GM21447 (cell line): ENCODE results near the gene KCNJ11.
"Not testable (repeated sequence)": the region's sequence is repeated elsewhere in the genome, so short reads cannot be mapped to it uniquely, and the experiment has no call there.

Source experiments
- ATAC-seq: cut with Tn5 transposase; IDR thresholded peaks from one replicate; pipeline ENCODE4 v1.9.1; 2021; ENCODE audit not compliant: unreplicated experiment

KCNJ11 gene

DNA sequence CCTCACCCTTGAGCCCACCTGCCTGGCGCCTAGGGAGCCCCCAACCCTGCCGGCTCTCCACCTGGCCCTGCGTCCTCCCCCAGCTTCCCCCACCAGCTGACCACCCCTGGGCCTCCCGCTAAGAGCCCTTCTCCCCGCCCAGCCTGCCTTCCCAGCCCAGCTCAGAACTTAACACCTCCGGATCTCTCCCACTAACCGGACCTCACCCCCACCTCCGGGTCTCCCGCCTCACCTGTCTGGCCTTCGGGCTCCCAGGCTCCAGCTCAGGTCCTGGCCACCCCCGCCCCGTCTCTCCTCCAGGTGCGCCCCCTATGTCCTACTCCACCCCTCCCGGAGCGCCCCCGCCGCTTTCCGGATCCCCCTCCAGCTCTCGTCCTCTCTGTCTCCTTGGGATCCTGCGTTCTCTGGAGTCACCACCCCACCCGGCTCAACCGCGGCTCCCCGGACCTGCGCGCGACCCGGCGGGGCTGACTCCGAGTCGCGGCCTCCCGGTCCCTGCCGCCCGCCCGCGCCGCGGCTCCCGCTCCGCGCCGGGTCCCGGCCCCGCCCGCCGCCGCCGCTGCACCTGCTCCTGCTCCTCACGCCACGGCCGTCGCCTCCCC, at the start of gene KCNJ11:
TSS of gene KCNJ11 (minus strand) at position 51 of the 602 bp plus-strand sequence. CDS start 568 bp downstream, outside the sequence.
- ATAC-seq, result peak; percentile 46

DNA sequence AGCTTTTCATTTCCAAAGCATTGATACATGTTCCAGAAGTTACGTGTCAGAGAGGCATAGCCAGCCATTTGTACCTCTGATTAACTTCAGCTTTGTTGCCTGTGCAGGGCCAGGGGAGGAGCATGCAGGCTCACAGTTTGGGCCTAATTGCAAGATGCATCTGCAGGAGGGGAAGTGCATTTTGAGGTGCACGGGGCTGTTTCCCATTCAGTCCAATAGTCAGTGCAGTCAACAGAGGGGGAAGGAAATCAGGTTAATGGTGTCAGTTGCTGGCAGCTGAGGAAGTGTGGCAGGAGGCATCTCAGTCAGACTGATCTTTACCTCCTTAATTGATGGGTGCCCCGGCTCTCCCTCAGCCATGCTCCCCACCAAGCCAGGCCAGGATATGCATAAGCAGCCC, 48.9 kb upstream of the KCNJ11 start:
- no peak for ATAC-seq

DNA sequence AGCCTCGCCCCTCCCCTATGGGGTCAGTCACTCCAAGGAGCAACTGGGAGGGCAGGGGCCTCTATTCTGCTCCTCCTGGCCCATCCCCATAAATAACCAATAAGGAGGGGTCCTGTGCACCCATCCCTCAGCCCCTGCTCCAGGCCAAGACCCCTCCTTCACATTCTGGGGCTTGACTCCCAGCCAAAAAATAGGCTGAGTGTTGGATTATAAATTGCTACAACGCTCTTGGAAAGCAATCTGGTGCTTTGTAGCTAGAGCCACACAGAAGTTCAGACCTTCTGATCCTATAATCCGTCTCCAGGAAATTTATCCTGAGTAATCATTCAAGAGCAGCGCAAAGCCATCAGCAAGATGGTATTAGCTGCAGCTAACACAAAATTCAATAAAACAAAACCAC, 45.6 kb upstream of the KCNJ11 start:
- no peak for ATAC-seq

DNA sequence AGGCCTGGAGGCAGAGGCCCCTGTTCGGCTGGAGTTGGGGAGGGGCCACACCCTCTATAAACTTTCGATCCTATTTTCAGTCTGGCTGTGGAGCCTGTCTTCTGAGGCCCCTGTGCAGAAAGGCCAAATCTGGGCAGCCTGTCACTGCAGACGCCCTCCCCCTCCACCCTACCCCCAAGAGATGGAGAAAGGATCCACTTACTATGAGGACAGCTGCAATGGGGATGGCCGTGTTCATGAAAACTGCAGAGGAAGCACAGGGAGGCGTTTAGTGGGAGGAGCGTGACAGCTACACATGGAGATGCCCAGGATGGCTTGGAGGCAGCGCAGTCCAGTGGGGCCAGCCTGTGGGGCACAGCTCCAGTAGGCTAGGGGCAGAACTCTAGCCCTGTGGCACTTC, 43.5 kb upstream of the KCNJ11 start:
- ATAC-seq, result no peak

DNA sequence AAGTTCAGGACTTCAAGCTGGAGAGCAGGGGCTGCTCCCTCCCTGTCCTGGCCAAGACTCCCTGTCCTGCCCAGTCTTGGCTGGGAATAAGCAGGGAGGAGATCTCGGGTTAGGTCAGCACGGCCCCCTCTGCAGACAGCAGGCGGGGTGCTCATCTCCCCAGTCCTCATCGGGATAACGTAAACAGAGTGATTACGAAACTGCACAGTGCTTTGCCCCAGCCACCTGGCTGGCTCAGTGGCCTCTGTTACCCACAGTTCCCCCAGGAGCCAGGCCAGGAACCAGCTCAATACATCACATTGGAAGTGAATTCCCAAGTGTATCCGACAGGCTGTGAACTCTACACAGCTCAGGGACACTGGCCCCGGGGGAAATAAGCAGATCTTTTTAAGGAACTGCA, 42.7 kb upstream of the KCNJ11 start:
- no peak for ATAC-seq

DNA sequence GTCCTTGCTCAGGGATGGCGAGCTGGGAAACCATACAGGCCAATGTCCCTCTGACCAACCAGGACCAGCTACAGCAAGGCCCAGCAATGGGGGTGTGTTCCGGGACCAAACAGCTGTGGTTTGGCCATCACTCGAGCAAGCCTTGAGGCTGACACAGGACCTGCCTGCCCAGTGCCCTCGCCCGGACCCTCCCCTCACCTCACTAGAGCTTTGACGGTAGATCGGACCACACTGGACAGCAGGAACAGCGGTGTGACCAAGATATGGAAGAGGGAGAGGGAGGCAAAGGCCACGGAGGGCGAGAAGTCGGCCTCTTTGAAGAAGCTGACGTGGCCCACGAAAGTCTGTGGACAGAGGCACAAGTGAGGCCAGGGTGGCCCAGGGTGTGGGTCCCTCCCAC, 42.2 kb upstream of the KCNJ11 start:
- ATAC-seq, result no peak

DNA sequence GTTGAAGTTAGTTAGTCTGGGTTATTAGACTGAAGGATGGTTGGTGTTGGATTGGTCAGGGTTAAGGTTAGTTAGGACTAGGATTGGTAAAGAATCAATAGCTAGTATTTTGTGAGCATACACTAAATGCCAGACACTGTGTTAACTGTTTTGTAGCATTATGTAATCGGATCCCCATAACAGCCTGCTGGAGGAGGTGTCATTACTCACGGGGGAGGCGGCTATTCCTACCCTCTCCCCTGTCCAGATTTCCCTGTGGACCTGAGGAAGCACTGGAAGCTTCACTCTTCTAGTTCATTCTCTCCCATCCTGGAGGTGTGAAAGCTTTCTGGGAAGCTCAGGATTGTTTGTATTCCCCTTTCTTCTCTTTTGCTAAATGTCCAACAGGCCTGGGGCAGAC, 40.5 kb upstream of the KCNJ11 start:
- ATAC-seq, result no peak

DNA sequence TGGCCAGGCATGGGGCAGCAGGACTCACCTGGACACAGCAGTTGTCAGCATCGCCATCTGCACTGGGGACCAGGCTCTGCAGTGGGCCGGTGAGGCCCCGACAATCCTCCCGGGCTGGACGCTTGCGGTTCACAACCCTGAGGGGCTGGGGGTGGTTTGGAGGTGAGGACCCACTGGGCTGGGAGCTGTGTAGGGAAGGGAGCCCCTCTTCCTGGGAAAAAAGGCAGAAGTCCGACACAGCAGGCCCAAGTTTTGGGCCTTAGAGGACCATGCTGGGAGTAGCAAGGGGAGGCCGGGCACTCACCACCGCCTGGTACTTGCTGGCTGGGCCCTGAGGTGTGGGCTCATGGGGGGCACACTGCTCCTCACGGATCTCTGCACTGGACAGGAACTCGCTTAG, 39.8 kb upstream of the KCNJ11 start:
- no peak for ATAC-seq

DNA sequence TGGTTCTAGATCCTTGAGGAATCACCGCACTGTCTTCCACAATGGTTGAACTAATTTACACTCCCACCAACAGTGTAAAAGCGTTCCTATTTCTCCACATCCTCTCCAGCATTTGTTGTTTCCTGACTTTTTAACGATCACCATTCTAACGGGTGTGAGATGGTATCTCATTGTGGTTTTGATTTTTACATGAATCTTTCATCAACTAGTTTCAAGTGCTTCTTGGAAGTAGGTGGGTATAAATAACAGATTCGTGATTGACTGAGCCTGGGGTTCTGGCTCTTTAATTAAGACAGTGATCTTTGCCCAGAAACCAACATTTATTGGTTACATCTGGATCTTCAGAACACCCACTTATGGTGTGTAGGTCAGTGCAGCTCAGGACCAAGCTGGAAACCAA, 37.8 kb upstream of the KCNJ11 start:
- ATAC-seq, result not testable (repeated sequence)

DNA sequence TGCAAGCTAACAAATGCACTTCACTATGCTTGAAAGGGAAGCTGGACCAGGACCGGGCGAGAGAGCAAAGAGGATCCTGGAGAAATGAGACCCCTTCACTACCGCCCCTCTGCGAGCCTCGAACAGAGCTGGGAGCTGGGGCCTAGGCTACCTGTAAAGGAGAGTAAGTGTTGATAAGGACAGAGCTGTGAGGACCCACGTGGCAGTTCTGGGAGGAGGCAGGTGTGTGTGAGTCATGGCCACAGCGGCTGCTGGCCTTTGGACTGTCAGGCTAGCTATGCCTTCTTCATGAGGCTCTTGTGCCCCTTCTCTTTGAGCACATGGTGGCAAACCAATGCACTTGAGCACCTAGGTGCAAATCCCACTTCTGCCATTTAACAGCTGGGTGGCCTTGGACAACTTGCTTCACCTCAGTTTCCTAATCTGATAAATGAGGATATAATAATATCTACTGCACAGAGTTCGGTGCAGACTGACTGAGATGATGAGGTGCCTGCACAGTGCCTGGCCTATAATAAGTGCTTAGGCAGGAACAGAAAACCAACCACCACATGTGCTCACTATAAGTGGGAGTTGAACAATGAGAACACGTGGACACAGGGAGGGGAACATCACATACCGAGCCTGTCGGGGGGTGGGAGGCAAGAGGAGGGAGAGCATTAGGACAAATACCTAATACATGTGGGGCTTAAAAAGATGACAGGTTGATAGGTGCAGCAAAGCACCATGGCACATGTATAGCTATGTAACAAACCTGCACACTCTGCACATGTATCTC, 35.3 kb upstream of the KCNJ11 start:
- ATAC-seq, result no peak

DNA sequence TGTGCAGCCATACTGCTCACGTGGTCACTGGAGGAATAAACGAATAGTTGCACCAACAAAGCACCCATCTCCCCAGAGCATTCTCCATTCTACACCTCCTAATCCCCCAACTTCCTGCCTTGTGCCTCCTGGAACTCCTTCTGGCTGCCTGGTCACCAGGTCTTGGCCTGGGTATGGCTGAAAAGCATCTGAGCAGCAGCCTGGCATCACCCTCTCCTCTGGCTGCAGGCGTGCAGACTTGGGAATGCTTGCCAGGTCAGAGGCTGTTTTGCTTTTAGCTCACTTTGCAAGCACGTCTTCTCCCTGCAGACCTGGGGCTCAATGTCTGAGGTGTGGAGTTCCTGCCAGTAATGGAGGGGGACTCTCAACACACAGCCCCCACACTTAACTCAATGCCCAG, 33.3 kb upstream of the KCNJ11 start:
- no peak for ATAC-seq

DNA sequence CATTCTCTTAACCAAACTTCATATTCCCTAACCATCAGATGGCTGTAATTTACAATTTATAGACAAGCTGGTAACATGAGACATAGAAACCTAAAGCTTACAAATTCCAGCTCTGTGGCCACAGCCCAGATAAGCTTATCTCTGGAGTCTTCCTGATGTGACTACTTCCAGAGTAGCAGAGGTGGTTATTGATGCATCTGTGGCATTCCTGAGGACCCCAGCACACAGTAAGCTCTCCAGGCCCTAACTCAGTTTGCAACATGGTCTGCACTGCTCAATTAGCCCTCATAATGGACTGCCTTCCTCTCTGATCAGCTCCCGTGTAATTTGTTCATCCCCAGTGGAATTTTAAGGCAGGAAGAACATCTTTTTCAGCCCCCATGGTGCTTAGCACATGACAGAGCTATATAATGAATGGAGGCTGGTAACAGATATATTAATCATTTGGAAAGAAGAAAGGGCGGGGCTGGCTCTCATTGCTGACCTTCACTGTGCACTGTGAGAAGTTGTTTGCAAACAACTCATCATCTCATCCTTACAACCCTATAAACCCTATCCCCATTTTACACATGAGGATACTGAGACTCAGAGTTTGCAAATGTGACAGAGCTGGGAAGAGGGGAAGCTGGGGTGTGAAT, 30.1 kb upstream of the KCNJ11 start:
- no peak for ATAC-seq

DNA sequence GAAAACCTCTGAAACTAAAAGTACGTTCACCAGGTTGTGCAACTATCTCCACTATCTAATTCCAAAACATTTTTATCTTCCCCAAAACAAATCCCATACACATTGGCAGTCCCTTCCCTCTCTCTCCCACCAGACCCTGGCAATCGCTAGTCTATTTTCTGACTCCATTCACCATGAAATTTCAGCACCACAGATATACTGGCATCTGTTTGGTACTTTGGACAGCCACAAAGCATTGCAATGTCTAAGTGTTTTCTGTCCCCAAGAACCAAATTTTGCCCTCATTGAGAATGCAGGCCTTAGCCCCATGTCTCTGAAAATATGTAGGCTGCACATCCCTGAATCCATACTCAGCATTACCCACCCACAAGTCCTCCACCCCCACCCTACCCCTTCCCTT, 28.0 kb upstream of the KCNJ11 start:
- ATAC-seq, result no peak

DNA sequence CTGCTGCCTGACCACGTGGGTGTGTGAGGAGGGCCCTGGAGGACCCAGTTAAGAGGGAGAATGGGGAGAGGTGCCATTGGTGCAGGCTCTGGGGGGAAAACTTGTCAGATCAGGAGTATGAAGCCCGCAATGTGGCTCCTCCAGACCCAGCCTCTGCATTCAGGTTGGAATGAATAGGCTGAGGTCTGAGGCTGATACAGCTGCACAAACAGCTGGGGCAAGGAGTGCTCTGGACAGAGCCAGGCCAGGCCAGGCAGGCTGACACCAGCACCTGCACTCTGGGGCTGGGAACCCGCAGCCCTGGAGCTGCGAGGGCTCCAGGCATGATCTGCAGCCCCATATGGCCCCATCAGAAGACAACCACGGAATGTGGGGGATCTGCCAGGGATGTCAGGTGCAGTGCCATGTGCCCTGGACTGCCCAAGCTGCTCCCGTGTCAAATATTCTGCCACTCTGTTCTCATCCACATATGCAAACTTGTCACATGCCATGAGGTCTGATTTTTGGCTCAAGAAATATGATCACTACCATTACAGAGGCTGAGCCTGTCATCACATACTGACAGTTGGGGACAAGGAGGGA, 27.2 kb upstream of the KCNJ11 start:
- no peak for ATAC-seq

DNA sequence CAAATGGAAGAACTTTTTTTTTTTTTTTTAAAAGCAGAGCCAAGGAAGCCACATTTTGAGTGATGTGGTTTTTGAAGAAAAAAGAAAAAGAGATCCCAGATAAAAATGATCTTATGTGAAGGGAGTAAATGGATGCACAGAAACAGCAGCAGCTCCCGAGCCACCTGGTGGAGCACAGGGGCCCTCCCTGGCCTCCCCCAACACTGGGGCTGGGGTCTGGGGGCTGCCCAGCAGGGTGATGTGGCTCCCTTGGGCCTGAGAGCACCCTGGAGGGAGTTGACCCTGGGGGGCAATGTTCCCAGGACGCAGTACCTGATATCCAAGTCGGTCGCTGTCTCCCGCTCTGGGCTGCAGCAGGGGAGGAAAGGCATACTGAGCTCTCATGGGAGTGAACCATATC, 26.5 kb upstream of the KCNJ11 start:
- no peak for ATAC-seq

DNA sequence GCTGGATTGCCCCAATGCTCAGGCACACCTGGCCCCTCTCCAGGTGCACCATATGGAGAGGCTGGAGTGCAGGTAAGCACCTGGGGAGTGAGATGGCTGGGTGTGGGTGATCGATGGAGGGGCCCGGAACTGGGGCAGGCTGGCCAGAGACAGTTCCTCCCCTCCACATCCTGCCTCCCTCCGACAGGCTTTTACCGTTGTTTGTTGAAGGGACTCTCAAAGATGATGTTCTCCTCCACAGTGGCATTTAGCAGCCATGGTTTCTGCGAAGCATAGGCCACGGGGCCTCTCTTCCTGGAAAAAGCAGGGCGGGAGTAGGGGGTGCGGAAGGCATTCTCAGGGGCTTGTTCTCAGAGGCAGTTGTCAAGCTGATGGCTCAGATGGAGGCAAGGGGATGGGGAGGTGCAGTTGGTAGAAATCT, 25.9 kb upstream of the KCNJ11 start:
- no peak for ATAC-seq

DNA sequence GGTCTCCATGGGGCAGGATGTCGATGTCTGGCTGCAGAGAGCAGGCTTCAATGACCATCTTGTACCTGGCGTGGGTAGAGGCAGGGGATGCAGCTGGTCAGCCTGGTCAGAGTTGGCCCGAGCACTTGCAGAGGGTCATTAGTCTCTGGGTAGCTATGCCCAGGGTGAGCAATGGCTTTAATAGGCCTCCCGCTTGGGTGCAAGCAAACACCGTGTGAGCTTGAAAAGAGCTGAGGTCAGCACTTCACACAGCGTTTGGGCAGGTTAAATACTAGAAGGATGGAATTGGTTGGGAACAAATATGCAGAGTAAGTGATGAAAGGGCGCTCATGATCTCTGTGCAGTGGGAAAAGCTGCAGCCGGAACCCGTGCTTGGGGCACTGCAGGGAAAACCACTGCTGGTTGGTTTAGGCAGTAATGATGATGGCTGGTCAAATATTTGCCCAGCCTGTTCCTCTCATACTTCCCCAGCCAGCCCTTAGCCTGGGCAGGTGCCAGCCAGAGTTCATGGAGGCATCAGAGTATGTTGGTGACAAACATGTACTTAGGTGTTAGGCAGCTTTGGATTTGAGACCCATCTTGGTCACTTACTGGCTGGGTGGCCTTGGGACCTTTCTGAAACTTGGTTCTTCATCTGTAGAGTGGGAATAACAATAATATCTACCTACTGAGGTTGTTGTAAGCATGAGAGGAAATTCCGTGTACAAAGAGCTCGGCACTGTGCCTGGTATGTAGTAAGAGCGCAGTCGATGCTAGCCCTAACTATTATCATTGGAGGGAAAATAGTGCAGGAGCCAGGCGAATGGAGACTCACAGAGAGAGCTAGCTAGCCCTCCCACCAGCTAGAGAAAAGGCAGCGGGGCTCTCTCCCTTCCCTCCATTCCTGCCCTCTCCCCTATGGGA, 25.2 kb upstream of the KCNJ11 start:
- ATAC-seq, result no peak

DNA sequence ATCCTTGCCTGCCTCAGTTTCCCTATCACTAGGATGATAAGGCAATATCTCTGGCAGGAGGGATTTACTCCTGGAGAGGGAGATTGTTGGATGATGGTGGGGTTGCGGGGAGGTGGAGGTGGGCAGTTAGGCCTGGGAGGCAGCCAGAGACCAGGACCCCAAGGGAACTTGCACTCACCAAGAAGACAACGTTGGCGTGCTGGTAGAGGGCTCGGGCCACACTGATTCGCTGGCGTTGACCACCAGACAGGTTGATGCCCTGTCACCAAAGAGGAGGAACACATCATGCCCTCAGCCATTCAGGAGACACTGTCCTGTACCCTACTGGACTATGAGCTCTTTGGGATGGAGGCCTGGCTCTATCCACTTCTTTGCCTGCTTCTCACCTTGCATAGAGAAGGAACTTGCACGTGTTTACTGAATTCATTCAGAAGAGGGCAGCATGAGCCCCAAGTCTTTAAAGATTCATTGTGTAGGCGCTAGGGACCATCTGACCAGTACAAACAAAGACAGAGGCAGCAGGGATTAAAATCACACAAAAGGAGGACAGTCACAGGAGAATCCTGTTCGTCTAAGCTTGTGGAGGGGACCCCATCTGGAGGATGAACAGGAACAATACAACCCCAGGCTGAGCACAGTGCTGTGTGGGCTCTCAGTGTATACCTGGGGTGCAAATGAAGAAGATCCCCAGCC, 24.2 kb upstream of the KCNJ11 start:
- no peak for ATAC-seq

DNA sequence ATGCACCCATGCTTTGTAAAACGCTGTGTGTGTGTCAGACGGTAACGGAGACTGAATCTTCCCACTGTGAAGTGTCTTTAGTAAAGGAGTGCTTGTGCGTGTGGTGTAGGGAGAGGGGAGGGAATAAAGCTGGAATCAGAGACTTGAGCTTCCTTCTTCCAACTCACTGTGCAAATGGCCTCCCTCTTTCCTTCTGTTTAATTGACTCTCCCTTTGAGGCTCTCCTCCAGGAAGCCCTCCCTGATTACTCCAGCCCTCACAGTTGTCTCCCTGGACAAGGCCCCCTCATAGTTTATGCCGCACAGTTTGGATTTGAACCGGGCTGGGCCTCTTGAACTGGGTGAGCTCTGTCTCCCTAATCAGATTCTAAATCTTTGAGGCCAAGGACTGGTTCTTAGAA, 23.0 kb upstream of the KCNJ11 start:
- ATAC-seq, result no peak

DNA sequence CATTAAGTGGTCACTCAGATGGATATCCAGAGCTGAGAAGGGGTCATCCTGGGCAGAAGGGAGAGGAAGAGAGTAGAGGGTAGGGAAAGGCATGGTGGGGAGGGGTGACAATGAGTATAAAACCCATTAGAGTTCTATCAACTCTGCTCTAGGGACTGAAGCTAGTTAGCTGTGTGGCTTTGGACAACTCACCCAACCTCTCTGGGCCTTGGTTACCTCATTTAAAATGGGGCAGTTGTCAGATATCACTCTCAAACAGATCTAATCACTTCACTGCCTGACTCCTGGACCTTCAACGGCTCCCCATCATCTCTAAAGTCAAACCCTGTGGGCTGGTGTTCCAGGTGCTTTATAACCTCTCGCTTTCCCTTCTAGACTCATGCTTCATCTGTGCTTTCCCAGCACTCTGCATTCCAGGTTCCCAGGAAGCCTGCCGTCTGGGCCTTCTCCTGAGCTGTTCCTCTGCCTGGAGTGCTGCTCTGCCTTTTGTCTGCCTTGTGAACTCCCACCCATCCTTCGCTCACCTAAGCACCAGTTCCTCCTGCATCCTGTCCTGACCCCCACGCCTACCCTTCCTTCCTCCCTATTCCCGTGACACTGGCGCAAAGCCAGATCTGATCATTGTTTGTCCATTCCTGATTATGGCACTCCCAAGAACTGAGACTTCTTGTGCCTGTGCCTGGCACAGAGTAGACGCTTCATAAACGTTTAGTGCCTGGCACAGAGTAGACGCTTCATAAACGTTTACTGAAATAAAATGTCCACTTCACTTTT, 22.3 kb upstream of the KCNJ11 start:
- ATAC-seq, result no peak
